Muscle of back (tissue), 13 donors: ENCODE measurements around the gene FAM53C. TPM values are rescaled to one million over a fixed set of nuclear protein-coding genes. Genes with fewer than 3 reads are reported as not detected.
"Not testable (repeated sequence)": the region's sequence is repeated elsewhere in the genome, so short reads cannot be mapped to it uniquely, and the experiment has no call there.

ENCODE experiments used
- DNase-seq, 3 donors: peaks; one replicate each; pipeline versions ENCODE4 v3.0.0 to v3.0.0-alpha.2; 2013
- long read RNA-seq, 9 donors: transcript quantifications; one replicate each; lab custom pipeline, GENCODE V29; 2026
- polyA plus RNA-seq, 10 donors: library from polyadenylated mRNA; unstranded; fragments of 120-200 nt; gene quantifications; one replicate each; pipeline ENCODE4 v1.2.1, GENCODE V29; 2013; ENCODE audit not compliant: insufficient read length in 10 of 10

The FAM53C gene
- 10 to 100 TPM; 30.0 to 41.0 (median 35.3) TPM for polyA plus RNA-seq
- long read RNA-seq, donor 1, full-length matches to known transcripts = 4 of 4 reads
- long read RNA-seq, donor 1, partial matches to known transcripts = 0 of 4 reads
- long read RNA-seq, donor 1, other reads (novel, unspliced or antisense) = 0 of 4 reads
- long read RNA-seq, donor 2, full-length matches to known transcripts = 5 of 5 reads
- long read RNA-seq, donor 2, partial matches to known transcripts = 0 of 5 reads
- long read RNA-seq, donor 2, other reads (novel, unspliced or antisense) = 0 of 5 reads
- long read RNA-seq, donor 3 = 0 reads
- long read RNA-seq, donor 4, full-length matches to known transcripts = 2 of 2 reads
- long read RNA-seq, donor 4, partial matches to known transcripts = 0 of 2 reads
- long read RNA-seq, donor 4, other reads (novel, unspliced or antisense) = 0 of 2 reads
- long read RNA-seq, donor 5, full-length matches to known transcripts = 2 of 2 reads
- long read RNA-seq, donor 5, partial matches to known transcripts = 0 of 2 reads
- long read RNA-seq, donor 5, other reads (novel, unspliced or antisense) = 0 of 2 reads
- long read RNA-seq, donor 6, full-length matches to known transcripts = 10 of 10 reads
- long read RNA-seq, donor 6, partial matches to known transcripts = 0 of 10 reads
- long read RNA-seq, donor 6, other reads (novel, unspliced or antisense) = 0 of 10 reads
- long read RNA-seq, donor 7, full-length matches to known transcripts = 1 of 1 reads
- long read RNA-seq, donor 7, partial matches to known transcripts = 0 of 1 reads
- long read RNA-seq, donor 7, other reads (novel, unspliced or antisense) = 0 of 1 reads
- long read RNA-seq, donor 8, full-length matches to known transcripts = 2 of 2 reads
- long read RNA-seq, donor 8, partial matches to known transcripts = 0 of 2 reads
- long read RNA-seq, donor 8, other reads (novel, unspliced or antisense) = 0 of 2 reads
- long read RNA-seq, donor 9, full-length matches to known transcripts = 1 of 1 reads
- long read RNA-seq, donor 9, partial matches to known transcripts = 0 of 1 reads
- long read RNA-seq, donor 9, other reads (novel, unspliced or antisense) = 0 of 1 reads

DNA sequence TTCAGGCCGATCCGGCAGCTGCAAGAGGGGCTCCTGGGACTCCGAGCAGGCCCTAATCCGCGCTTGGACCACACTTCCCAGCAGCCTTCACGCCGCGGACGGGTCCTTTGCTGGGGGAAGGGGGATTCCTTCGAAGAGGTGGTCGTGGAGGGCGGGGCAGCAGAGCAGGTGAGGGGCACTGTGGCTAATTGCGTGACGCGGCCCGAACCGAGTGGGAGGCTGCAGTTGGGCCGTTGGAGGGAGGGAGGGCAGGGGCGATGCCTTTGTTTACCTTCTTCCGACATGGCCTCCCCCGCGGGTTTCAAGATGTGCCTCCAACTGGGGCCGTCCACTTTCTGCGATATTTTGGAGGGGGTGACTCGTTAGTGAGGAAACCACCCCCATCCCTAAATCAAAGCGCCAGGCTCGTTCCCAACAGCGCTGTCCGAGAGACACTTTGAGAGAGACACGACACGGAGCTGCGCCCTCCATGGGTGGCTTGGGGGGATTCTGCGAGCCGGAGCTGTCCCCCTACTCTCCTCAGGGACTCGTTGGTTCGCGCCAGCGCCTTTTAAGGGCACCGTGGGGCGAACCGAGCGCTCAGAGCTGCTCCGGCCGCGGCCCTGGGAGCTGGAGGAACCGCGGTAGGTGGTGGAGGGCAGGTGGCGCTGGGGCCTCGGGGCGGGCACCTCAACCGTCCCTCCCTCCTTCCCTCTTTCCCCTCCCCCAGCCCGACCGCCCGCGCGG lies at the start of gene FAM53C:
TSS of gene FAM53C (plus strand) at position 582 of the 726 bp plus-strand sequence. CDS start 3,070 bp downstream, outside the sequence.
- DNase-seq = peak; percentile 95 to 99 (median 95)

- no peak for DNase-seq
Observed at GRCh38 chr5:138289296-138289695, 48.8 kb upstream of the FAM53C start.

DNA sequence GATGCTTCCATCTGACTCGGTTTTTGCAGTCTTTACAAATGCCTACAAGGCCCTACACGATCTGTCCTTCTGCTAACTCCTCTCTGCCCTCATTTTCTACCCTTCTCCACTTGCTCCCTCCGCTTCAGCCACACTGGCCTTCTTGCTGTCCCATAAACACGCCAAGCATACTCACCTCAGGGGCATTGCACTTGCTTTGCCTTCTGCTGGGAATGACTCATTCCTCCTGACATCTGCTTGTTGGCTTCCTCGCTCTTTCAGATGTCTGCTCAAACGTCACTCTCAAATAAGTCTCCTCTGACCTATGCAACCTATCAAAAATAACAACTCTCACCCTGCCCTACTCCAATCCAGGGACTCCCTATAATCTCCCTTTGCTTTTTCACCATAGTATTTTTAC lies 34.7 kb upstream of the FAM53C start:
- no peak for DNase-seq

GRCh38 chr5:138305797-138306196 lies 32.3 kb upstream of the FAM53C start:
- DNase-seq = peak; percentile 16 to 53 (median 42)

DNA sequence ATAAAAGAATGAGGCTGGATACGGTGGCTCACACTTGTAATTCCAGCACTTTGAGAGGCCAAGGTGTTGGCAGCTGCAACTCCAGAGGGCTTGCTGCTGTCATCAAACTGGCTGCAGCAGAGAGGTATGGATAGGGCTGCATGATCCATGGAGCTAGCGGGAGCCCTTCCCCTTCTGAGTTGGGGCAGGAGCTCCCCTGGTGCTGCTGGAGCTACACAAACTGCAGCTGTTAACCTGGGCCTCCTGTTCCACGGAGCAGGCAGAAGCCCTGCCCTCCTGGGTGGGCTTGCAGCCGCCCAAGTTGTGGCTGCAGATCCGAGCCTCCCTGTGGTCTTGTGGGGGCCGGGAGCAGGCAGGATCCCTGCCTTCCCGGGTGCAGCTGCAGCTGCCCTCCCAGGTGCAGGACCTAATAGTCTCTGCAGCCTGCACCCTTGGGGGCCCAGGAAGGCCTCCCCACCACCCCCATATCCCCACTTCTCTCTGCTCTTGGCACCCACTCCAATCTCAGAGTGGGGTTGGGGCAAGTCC lies 22.3 kb upstream of the FAM53C start:
- no peak for DNase-seq

DNA sequence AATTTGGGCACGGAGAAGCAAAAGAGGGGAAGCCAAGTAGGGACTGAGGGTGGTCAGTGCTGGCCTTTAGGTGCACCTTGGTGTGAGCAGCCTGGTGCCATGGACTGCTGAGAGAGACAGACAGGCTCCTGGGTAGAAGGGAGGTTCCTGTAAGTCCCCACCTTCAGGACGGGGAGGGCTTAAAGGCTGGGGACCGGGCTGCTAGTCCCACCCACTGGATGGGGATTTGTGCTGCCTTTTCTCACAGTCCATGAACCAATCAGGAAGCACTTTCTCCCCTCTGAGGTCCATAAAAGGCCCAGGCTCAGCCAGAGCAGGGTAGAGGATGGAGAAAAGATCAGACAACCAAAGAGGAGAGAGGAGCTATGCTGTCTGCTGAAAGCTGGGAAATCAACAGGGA lies 21.7 kb upstream of the FAM53C start:
- no peak for DNase-seq

GRCh38 chr5:138318211-138318610 lies 19.9 kb upstream of the FAM53C start:
- DNase-seq = not testable (repeated sequence)

DNA sequence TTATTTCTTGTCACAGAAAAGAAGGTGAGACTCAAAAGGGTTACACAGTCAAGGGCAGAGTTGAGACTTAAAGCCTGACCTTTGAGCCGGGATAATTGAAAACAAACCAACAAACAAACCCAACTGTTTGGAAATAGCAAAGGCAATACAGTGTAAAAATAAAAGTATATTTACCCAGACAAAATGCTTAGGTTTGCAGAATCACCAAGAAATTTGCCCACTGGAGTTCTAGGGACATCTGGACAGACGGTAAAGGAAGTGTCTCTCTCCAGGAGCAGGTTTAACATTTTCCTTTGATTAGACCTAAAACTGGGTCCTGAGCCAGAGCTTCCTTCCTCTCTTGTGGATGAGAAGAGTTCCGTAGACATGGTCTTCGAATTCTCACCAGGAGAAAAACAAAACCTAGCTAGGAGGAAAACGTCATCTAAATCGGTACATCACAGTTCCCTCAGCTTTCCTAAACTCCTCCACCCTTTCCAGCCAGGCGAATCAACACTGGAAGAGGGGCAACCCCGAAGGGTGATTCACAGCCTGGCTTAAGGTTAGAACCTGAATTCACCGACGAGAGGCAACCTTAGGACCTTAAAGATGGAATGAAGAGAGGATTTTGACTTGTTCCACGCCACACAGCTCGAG lies 7.1 kb upstream of the FAM53C start:
- no peak for DNase-seq

GRCh38 chr5:138331449-138332368 lies 6.4 kb upstream of the FAM53C start, which contains the start of gene CDC25C:
TSS of gene CDC25C (minus strand) at chr5:138331804. CDS start at chr5:138331180, 624 bp downstream.
- DNase-seq = peak; percentile 98 to 99 (median 99)

GRCh38 chr5:138334867-138335447 lies 3.1 kb upstream of the FAM53C start:
- DNase-seq = no peak

DNA sequence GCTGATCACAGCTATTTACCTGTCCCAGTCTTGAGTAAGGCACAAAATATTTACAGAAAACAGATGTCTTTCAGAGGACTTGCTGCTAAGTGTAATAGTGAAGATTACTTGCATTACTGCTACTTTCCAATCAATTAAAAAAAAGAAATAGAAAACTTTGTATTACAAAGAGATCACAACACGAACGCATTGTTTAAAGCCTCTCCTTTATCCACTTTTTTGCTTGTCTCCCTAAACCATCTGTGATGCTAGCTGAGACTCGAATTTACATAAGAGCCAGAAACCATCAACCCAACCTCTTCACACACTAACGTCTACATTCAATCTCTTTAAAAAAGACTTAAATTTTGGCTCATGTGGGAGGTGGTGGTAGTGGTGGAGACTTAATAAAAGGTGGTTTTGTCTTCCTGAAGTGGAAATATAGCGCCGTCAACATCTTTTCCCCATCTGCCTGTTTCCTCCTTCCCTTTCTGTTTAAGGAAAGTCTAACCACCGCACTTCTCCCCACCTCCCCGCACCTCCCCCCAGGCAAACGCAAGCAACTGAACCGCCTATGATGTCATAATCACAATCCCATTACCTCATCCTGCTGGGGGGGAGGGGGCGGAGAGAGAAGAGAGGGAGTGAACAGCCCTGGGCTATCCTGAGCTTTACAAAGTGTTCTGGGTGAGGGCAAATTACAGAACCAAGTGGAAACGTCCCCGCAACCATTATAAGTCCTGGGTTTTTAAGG lies 948 bp upstream of the FAM53C start:
- no peak for DNase-seq

GRCh38 chr5:138338411-138339090 lies 485 bp downstream of the FAM53C start:
- DNase-seq = peak in 1 of 3 donors; percentile 59

- DNase-seq = peak in 2 of 3 donors; percentile 24 to 72
Observed at GRCh38 chr5:138339091-138339456, 1.0 kb downstream of the FAM53C start.

- DNase-seq = no peak
Observed at GRCh38 chr5:138339464-138339863, 1.4 kb downstream of the FAM53C start.

DNA sequence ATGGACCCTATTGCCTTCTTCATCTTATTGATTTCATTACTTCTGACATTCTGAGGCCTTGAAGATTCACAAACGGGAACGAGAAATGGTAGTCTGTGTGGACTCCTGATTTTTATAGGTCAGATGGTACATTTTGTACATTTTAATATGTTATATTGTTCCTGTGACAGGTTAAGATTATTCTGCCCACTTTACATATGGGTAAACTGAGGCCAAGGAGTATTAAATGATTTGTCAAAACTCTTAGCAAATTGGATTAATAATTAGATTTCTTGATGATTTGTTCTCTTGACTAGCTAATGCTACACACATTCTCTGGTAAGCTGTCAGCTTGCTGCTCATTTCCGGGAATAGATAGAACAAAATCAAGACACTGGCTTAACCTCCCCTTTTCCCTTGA lies 1.9 kb downstream of the FAM53C start:
- DNase-seq = no peak

GRCh38 chr5:138344887-138345622 lies 7.0 kb downstream of the FAM53C start:
- no peak for DNase-seq

DNA sequence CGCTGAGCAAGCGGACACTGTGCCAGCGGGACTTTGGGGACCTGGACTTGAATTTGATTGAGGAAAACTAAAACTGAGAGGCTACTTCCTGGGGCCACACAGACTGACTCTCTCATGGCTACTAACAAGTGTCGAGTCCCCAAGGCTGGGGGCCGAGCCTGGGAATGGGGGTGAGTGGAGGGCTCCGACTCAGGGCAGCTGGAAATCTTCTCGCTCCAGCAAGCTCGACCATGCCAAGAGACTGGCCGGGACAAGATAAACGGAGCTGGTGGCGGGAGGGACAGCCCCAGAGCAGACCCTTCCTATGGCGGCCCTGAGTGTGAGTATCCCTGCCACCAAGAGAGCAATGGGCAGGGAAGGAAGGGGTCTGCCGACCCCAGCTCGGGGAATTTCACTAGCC lies 8.8 kb downstream of the FAM53C start:
- no peak for DNase-seq
